Common myeloid progenitor, CD34-positive (primary cell): ENCODE data around the gene ACSS2.

Experiments used
- CTCF ChIA-PET: fragments of 350-600 bp; sonication (Branson Sonifier 250); formaldehyde crosslinking; loops from one replicate; lab custom pipeline; 2021; ENCODE audit warnings: antibody characterized with exemption; lab: Charles Lee
- POLR2A ChIA-PET: fragments of 350-600 bp; sonication (Branson Sonifier 250); formaldehyde crosslinking; loops from one replicate; lab custom pipeline; 2021; ENCODE audit warnings: antibody characterized with exemption; lab: Charles Lee
- DNase-seq, 3 donors: peaks; one replicate each; pipeline versions ENCODE4 v3.0.0 to v3.0.0-alpha.2; 2013
- H3K27ac ChIP-seq, 2 experiments: 1 replicate in 1 of 2; 2 replicates in 1 of 2; pipeline ENCODE4 v1.7.0; 2013; ENCODE audit warnings: inconsistent platforms in 2 of 2, low read length in 2 of 2, mild to moderate bottlenecking in 2 of 2, low read depth in 1 of 2, moderate library complexity in 1 of 2; ENCODE audit not compliant: severe bottlenecking in 2 of 2, insufficient read depth in 1 of 2, poor library complexity in 1 of 2
- H3K27me3 ChIP-seq, 5 experiments: replicated peaks in 2 of 5; 1 replicate in 3 of 5; 2 replicates in 2 of 5; pipeline versions ENCODE4 v1.6.1 to v1.7.0; 2013; ENCODE audit warnings: low read length in 4 of 5, mild to moderate bottlenecking in 2 of 5, moderate library complexity in 2 of 5, inconsistent platforms in 1 of 5; ENCODE audit not compliant: insufficient read depth in 5 of 5, control insufficient read depth in 4 of 5
- H3K36me3 ChIP-seq, 4 experiments: 1 replicate in 2 of 4; 2 replicates in 2 of 4; pipeline versions ENCODE4 v1.6.1 to v1.7.0; 2013; ENCODE audit warnings: low read length in 3 of 4, control low read depth in 1 of 4, mild to moderate bottlenecking in 1 of 4; ENCODE audit not compliant: control insufficient read depth in 4 of 4, insufficient read depth in 4 of 4
- H3K4me1 ChIP-seq, 4 experiments: 1 replicate in 3 of 4; 2 replicates in 1 of 4; pipeline versions ENCODE4 v1.6.1 to v1.7.1; 2013; ENCODE audit warnings: low read length in 3 of 4, mild to moderate bottlenecking in 3 of 4, control low read depth in 1 of 4, inconsistent platforms in 1 of 4, moderate library complexity in 1 of 4; ENCODE audit not compliant: control insufficient read depth in 4 of 4, insufficient read depth in 4 of 4; ENCODE audit errors: control extremely low read depth in 1 of 4
- H3K4me3 ChIP-seq, 7 experiments: 1 replicate in 4 of 7; 2 replicates in 3 of 7; pipeline versions ENCODE4 v1.5.1 to v1.7.0; 2013; ENCODE audit warnings: mild to moderate bottlenecking in 7 of 7, low read length in 6 of 7, moderate library complexity in 6 of 7, inconsistent platforms in 2 of 7, low read depth in 2 of 7, control low read depth in 1 of 7; ENCODE audit not compliant: insufficient read depth in 4 of 7, control insufficient read depth in 1 of 7; ENCODE audit errors: extremely low read depth in 1 of 7
- H3K9me3 ChIP-seq, 5 experiments: 1 replicate in 4 of 5; 2 replicates in 1 of 5; pipeline versions ENCODE4 v1.6.1 to v1.7.1; 2013; ENCODE audit warnings: low read length in 4 of 5, mild to moderate bottlenecking in 2 of 5, inconsistent platforms in 1 of 5, low read depth in 1 of 5, moderate library complexity in 1 of 5; ENCODE audit not compliant: control insufficient read depth in 4 of 5, insufficient read depth in 2 of 5; ENCODE audit errors: control extremely low read depth in 1 of 5
- WGBS: methylation state at CpG from one replicate; pipeline ENCODE4 v1.1.5; 2013; ENCODE audit not compliant: insufficient coverage; 5-methylcytosine and 5-hydroxymethylcytosine counted together

The ACSS2 gene

DNA sequence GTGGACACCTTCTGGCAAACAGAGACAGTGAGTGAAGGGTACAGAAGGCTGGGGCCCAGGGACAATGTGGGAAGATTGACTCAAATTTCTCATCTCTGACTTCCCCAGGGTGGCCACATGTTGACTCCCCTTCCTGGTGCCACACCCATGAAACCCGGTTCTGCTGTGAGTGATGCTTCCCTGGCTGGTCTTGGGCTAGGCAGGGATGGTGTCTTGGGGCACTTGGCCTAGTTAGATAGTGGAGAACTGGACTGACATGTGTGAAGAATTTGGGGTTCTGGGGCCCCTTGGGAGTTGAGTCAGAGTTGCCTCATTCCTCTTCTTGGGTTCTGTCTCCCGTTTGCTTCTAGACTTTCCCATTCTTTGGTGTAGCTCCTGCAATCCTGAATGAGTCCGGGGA, 45.0 kb downstream of the ACSS2 start:
- no peak overlapping the region for H3K4me3 ChIP-seq
- ChIA-PET POLR2A (no interaction called here), CTCF (no interaction called here)
- no peak for DNase-seq
- H3K4me1 ChIP-seq: peaks cover 0 to 8% (median 3%) of the 10 kb centered on the region in 4 experiments
- no peak overlapping the region for H3K27ac ChIP-seq
- peaks cover 0 to 6% (median 0%) of the 10 kb centered on the region in 5 experiments for H3K9me3 ChIP-seq
- peaks cover 0 to 83% (median 45%) of the 10 kb centered on the region in 4 experiments for H3K36me3 ChIP-seq
- H3K27me3 ChIP-seq: no peaks in the 10 kb centered on the region
- 94% methylated on average over 3 of the region's 3 CpGs for WGBS

DNA sequence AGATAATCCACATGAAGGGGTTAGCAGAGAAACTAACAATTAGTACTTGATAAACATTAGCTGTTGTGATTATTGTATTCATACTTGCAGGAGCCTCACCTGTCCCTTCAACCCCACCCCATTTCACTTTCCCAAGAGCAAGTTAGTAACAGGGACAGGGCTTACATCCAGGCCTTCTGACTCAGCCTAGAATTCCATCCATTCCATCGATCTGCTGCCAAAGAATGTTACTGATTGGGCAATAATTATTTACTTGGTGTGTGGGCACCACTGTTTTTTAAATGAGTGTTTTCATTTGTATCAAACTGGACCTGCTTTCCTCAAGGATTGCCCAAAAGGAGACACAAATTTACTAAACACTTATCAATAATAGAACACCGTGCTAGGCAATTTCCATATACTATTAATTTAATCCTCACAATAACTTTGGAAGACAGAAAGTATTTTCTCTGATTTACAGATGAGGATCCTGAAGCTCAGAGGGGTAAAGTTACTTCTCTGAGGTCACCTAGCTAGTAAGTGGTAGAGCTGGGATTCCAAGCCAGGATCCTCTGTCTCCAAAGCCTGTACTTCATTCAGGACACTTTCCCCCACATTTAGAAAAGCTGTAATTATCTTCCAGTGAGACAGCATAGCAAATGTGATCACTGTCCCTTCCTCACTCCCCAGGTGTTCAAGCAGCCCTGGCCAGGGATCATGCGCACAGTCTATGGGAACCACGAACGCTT, 46.4 kb downstream of the ACSS2 start:
- Histone ChIP-seq H3K27ac (no peak overlapping the region), H3K4me3 (no peak overlapping the region), H3K27me3 (no peaks in the 10 kb centered on the region), H3K36me3 (peaks cover 0 to 94% (median 57%) of the 10 kb centered on the region in 4 experiments), H3K4me1 (peaks cover 0 to 8% (median 3%) of the 10 kb centered on the region in 4 experiments), H3K9me3 (peaks cover 0 to 6% (median 0%) of the 10 kb centered on the region in 5 experiments)
- DNase-seq: no peak
- no CpG with 5 or more reads among the region's 5 CpGs for WGBS
- POLR2A ChIA-PET: no interaction called here
- CTCF ChIA-PET: interaction anchor here (0.7 to 1.1 kb wide), 2 partner anchors 29 to 48 kb away, joined by 3 read pairs; no protein-coding TSS in a partner anchor

- Histone ChIP-seq H3K4me3 (no peak overlapping the region), H3K9me3 (peaks cover 0 to 6% (median 0%) of the 10 kb centered on the region in 5 experiments), H3K27ac (no peak overlapping the region), H3K36me3 (peaks cover 0 to 94% (median 60%) of the 10 kb centered on the region in 4 experiments), H3K27me3 (no peaks in the 10 kb centered on the region), H3K4me1 (peaks cover 0 to 8% (median 3%) of the 10 kb centered on the region in 4 experiments)
- POLR2A ChIA-PET: no interaction called here
- no peak for DNase-seq
- CTCF ChIA-PET: interaction anchor here (1.1 to 1.4 kb wide), 2 partner anchors 11 to 48 kb away, joined by 3 to 4 read pairs; no protein-coding TSS in a partner anchor
- WGBS: no CpG with 5 or more reads among the region's 2 CpGs
Observed at GRCh38 chr20:34923414-34923813, 47.0 kb downstream of the ACSS2 start.

- Histone ChIP-seq H3K4me3 (no peak overlapping the region), H3K9me3 (peaks cover 0 to 6% (median 0%) of the 10 kb centered on the region in 5 experiments), H3K27me3 (no peaks in the 10 kb centered on the region), H3K36me3 (peaks cover 7 to 91% (median 66%) of the 10 kb centered on the region in 4 experiments), H3K27ac (no peak overlapping the region), H3K4me1 (peaks cover 0 to 8% (median 3%) of the 10 kb centered on the region in 4 experiments)
- no peak for DNase-seq
- ChIA-PET POLR2A (no interaction called here), CTCF (no interaction called here)
- 100% methylated on average over 3 of the region's 3 CpGs for WGBS
Observed at GRCh38 chr20:34925341-34925740, 48.9 kb downstream of the ACSS2 start.

- Histone ChIP-seq H3K4me1 (peaks cover 0 to 8% (median 3%) of the 10 kb centered on the region in 4 experiments), H3K27me3 (no peaks in the 10 kb centered on the region), H3K27ac (no peak overlapping the region), H3K36me3 (peaks cover 7 to 91% (median 65%) of the 10 kb centered on the region in 4 experiments), H3K4me3 (no peak overlapping the region), H3K9me3 (peaks cover 0 to 6% (median 0%) of the 10 kb centered on the region in 5 experiments)
- ChIA-PET CTCF (no interaction called here), POLR2A (no interaction called here)
- 86% methylated on average over 1 of the region's 1 CpG for WGBS
- DNase-seq: no peak
Observed at GRCh38 chr20:34925981-34926380, 49.6 kb downstream of the ACSS2 start.

DNA sequence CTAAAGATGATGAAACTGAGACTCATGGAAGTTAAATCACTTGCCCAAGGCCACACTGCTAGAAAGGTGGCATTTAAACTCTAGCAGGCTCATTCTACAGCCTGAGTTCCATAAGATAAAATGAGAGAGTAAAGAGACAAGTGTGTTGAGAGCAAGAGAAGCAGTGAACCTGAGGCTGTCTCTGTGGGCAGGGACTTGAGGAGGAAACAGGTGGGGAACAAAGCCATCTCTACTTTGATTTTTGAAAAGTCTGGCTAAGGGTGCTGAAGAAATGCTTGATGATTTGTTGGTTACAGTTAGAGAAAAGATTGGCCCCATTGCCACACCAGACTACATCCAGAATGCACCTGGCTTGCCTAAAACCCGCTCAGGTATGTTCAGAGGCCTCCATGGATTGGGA, 50.2 kb downstream of the ACSS2 start:
- Histone ChIP-seq H3K27ac (no peak overlapping the region), H3K4me1 (peaks cover 0 to 8% (median 3%) of the 10 kb centered on the region in 4 experiments), H3K9me3 (peaks cover 0 to 6% (median 0%) of the 10 kb centered on the region in 5 experiments), H3K4me3 (no peak overlapping the region), H3K36me3 (peaks cover 8 to 91% (median 65%) of the 10 kb centered on the region in 4 experiments), H3K27me3 (no peaks in the 10 kb centered on the region)
- ChIA-PET CTCF (no interaction called here), POLR2A (no interaction called here)
- 100% methylated on average over 1 of the region's 1 CpG for WGBS
- DNase-seq: no peak

DNA sequence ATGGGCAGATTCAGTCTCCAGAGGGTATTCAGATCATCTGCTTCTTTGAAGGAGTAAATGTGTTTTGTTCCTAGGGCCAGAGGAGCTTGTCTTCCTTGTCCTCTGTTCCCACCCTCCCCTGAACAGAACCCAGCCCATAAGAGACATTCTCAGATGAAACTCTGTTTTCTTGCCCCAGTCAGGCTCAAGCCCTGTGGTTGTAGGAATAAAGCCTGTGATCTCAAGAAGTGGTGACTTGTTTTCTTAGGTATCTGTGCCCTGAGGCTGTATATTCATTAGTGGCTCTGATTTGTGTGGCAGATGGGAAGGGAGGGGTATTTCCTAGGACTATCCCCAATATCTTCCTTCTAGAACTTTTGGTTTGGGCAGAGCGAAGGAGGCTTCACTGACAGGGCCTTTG, 51.3 kb downstream of the ACSS2 start:
- Histone ChIP-seq H3K36me3 (peaks cover 9 to 92% (median 59%) of the 10 kb centered on the region in 4 experiments), H3K27ac (no peak overlapping the region), H3K9me3 (peaks cover 0 to 6% (median 0%) of the 10 kb centered on the region in 5 experiments), H3K4me1 (peaks cover 0 to 8% (median 3%) of the 10 kb centered on the region in 4 experiments), H3K4me3 (no peak overlapping the region), H3K27me3 (no peaks in the 10 kb centered on the region)
- no peak for DNase-seq
- no CpG with 5 or more reads among the region's 1 CpG for WGBS
- POLR2A ChIA-PET: no interaction called here
- CTCF ChIA-PET: no interaction called here
